BE2C (cell line): Measurements from ENCODE around the gene RNF220.

Source experiments
- DNase-seq: peaks from one replicate; pipeline ENCODE4 v3.0.0-alpha.2; 2020
- H3K27me3 ChIP-seq: fragments of 250-450 bp; sonication (Bioruptor Pico); 2 replicates; pipeline ENCODE4 v1.5.1; 2020; ENCODE audit warnings: mild to moderate bottlenecking
- H3K36me3 ChIP-seq: fragments of 250-450 bp; sonication (Bioruptor Pico); 2 replicates; pipeline ENCODE4 v1.5.1; 2020; ENCODE audit warnings: mild to moderate bottlenecking
- H3K4me1 ChIP-seq: fragments of 250-450 bp; sonication (Bioruptor Pico); 2 replicates; pipeline ENCODE4 v1.5.1; 2020
- H3K4me3 ChIP-seq: 2 replicates; pipeline ENCODE4 v1.5.1; 2011; ENCODE audit warnings: low read depth, low read length
- H3K9me3 ChIP-seq: fragments of 250-450 bp; sonication (Bioruptor Pico); 2 replicates; pipeline ENCODE4 v1.5.1; 2020
- CTCF ChIP-seq: IDR thresholded peaks from 2 replicates; pipeline ENCODE4 v1.5.1; 2012; ENCODE audit warnings: mild to moderate bottlenecking, low read depth, low read length

RNF220 gene

GRCh38 chr1:44514673-44515072, 109.6 kb downstream of the RNF220 start:
- no peak for TF ChIP-seq CTCF
- H3K36me3 ChIP-seq = no peaks in the 10 kb centered on the region
- no peak overlapping the region for H3K4me3 ChIP-seq
- peaks cover 26% of the 10 kb centered on the region for H3K27me3 ChIP-seq
- H3K9me3 ChIP-seq = no peaks in the 10 kb centered on the region
- no peak for DNase-seq
- H3K4me1 ChIP-seq = no peaks in the 10 kb centered on the region

- Histone ChIP-seq H3K9me3 (no peaks in the 10 kb centered on the region), H3K4me1 (no peaks in the 10 kb centered on the region), H3K27me3 (peaks cover 26% of the 10 kb centered on the region), H3K36me3 (no peaks in the 10 kb centered on the region), H3K4me3 (no peak overlapping the region)
- no peak for DNase-seq
- no peak for TF ChIP-seq CTCF
These were observed 110.4 kb downstream of the RNF220 start for GRCh38 chr1:44515416-44515815.

- DNase-seq = no peak
- Histone ChIP-seq H3K9me3 (no peaks in the 10 kb centered on the region), H3K27me3 (peaks cover 7% of the 10 kb centered on the region), H3K4me1 (no peaks in the 10 kb centered on the region), H3K36me3 (no peaks in the 10 kb centered on the region), H3K4me3 (no peak overlapping the region)
- TF ChIP-seq CTCF = no peak
These were observed 114.1 kb downstream of the RNF220 start for GRCh38 chr1:44519035-44519676.

- H3K36me3 ChIP-seq = no peaks in the 10 kb centered on the region
- no peak for TF ChIP-seq CTCF
- peaks cover 10% of the 10 kb centered on the region for H3K27me3 ChIP-seq
- no peak for DNase-seq
- H3K4me3 ChIP-seq = no peak overlapping the region
- no peaks in the 10 kb centered on the region for H3K9me3 ChIP-seq
- no peaks in the 10 kb centered on the region for H3K4me1 ChIP-seq
These were observed 116.5 kb downstream of the RNF220 start for GRCh38 chr1:44521378-44522080.

- Histone ChIP-seq H3K4me3 (no peak overlapping the region), H3K36me3 (no peaks in the 10 kb centered on the region), H3K9me3 (no peaks in the 10 kb centered on the region), H3K27me3 (peaks cover 10% of the 10 kb centered on the region), H3K4me1 (no peaks in the 10 kb centered on the region)
- no peak for TF ChIP-seq CTCF
- DNase-seq = no peak
These were observed 118.8 kb downstream of the RNF220 start for GRCh38 chr1:44523593-44524591.
